Subcutaneous adipose tissue (tissue), 4 donors: Measurements from ENCODE around the gene SORCS3. TPM values are rescaled to one million over a fixed set of nuclear protein-coding genes. Genes with fewer than 3 reads are reported as not detected.

Source experiments
- total RNA-seq, 4 donors: library from RNA; depleted of rRNA; stranded (reverse); fragments of >200 nt; gene quantifications; one replicate each; pipeline ENCODE4 v1.1.0, GENCODE V29; 2016
- TF ChIP-seq, protein P1 (sequence below): fragments of 450-650 bp; IDR thresholded peaks from one replicate; pipeline ENCODE4 v1.5.1; 2016; ENCODE audit warnings: low read depth, mild to moderate bottlenecking, control low read depth, antibody characterized with exemption, moderate library complexity

Gene SORCS3
- total RNA-seq, 4 donors from 2014 or later, result not detected

DNA sequence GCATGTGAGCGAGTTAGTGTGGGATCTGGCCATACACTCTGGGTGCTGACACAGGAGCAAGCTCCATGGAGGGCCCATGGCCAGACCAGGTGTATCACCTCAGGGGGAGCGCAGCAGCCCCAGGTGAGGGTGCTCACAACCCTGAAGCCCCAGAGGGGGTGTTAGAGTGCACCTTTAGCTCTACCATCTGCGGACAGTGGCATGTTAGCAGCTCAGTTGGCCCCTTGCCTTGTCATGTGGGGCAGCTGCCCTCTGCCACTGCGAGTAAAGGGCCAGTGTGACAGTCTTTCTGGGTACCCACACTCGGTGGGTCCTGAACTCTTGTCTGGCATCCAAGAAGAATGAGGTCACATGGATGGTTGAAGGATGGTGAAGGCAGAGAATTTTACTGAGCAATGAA is 600.2 kb downstream of the SORCS3 start:
- TF ChIP-seq, protein P1, sequence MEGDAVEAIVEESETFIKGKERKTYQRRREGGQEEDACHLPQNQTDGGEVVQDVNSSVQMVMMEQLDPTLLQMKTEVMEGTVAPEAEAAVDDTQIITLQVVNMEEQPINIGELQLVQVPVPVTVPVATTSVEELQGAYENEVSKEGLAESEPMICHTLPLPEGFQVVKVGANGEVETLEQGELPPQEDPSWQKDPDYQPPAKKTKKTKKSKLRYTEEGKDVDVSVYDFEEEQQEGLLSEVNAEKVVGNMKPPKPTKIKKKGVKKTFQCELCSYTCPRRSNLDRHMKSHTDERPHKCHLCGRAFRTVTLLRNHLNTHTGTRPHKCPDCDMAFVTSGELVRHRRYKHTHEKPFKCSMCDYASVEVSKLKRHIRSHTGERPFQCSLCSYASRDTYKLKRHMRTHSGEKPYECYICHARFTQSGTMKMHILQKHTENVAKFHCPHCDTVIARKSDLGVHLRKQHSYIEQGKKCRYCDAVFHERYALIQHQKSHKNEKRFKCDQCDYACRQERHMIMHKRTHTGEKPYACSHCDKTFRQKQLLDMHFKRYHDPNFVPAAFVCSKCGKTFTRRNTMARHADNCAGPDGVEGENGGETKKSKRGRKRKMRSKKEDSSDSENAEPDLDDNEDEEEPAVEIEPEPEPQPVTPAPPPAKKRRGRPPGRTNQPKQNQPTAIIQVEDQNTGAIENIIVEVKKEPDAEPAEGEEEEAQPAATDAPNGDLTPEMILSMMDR, result no peak

DNA sequence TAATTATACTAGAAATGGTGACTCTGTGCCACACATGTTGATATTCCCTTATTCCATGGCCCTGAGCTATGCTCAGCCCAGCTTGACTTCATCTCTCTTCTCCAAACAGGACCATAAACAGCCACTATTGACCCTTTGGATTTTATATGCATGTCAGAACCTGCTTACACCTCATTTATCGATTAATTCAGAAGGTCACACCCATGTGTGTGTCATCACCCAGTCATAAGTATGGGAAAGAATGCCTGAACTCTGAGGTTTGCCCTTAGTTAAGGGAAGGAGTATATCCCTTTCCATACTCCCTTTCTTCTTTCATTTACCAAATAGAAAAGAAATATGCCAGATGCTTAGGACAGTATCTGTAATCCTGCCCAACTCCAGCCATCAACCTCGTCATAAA is 602.3 kb downstream of the SORCS3 start:
- TF ChIP-seq, protein P1, result no peak

DNA sequence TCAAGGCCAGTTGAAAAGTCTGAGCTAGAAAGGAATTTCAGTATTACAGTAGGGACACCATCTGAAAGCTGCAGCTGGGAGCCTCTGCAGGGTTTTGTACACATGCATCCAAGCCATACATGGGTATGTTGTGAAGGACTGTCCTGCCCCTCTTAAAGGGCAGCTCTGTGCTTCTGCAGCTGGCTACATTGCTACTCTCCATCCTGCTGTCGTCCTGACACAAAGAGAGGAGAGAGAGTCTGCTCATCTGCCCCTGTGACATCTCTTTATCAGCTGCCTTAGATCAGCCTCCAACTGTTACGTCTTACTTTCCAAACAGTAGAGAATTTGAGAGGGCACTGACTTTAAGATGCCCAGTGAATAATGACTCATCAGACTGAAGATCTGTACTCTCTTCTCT is 602.7 kb downstream of the SORCS3 start:
- TF ChIP-seq, protein P1, result no peak

DNA sequence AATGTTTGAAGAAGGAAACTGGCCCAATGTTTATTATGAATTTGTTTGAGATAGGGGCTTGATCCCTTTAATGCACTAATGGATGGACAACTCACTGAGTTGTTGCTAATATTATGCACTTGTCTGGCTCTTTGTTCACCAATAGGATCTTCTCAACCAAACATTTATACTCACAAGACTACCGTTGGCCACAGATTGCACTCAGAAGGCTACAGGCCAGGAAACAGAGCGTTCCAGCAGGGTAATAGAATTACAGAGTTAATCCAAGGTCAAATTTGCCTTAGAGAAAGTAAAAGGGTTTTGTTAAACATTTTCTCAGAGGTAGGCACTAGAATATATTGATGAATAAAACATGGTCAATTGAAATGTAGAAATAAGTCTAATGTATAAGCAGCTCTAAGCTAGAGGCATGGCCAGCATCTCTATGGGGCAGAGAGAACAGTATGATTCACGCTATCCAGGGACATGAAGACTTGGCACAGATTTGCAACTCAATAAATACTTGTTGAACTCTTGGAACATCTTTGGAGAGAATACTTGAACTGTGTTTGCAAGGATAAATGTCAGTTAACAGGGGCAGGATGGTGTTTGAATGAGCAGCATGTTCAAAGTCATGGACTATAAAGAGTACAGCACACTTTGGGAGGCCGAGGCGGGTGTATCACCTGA is 606.9 kb downstream of the SORCS3 start:
- TF ChIP-seq, protein P1, result no peak

DNA sequence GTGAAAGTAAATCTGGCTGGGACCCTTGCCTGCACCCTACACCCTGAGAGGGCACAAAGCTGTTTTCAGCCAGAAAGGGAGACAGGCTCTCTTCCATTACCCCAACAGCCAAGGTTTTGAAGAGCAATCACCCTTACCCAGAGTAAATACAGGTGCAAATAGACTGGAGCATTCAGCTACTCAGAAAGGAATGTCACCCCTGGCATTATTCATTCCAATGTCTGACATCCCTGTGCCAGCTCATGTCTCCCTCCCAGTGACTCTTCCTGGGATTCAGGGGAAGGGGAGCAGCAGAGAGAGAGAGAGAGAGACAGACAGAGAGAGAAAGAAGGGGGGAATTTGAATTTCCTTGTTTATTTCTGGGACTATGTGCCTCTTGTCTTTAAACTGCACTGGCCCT is 611.8 kb downstream of the SORCS3 start:
- TF ChIP-seq, protein P1, result no peak

DNA sequence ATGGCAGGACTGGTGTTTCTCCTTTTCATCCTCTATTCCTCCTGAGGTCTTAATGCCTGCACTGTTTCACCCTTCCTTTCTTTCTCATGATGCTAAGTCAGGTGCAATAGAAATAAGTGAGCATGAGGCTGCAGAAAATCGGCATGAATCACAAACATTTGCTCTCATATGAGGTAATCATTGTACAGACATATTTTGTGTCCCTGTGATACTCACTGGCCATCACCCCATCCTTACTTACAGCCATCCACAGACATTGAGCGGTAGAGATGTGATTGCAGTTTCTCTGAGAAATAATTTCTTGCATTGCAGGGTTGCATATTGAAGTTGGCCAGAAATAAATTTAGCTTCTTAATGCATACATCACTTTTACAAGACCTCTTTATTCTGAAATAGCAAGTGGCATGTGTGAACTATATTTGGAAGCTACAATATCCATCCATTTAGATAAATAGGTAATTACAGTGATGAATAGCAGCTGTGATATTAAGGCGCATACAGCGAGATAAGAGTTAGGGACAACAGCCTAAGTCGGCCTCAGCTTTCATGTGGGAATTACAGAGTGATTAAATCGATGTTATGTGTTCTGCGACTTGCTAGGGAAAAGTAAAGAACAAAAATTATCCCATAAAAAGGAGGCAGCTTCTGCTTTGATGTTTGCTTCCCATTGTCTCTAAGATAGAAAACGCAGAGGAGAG is 612.6 kb downstream of the SORCS3 start:
- TF ChIP-seq, protein P1, result no peak

DNA sequence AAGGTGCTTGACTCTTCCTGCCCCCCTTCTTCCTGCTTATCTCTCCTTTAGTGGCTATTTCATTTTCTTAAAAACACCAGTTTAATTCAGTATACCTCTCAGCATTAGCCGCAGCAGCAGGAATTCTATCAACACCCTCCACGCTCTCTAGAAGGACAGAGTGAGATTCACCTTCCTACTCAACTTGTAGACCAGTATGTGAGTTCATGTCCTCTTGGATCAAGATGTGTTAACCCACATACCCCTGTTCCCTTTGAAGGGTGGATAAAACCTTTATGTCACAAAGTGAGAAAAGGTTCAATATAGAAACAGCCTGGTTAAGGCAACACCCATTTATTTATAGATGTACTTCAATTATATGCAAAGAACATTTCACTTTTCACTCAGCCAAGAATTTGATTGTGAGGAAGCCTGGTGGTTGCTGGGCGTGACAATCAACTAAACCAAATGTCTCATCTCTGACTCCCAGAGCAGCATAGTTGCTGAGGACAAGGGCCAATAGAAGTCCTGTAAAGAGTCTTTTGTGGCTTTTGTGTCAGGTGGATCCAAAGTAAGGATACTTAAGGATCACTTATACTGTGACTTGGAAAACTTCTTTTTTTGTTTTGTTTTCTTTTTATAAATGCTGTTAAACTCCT is 617.1 kb downstream of the SORCS3 start:
- TF ChIP-seq, protein P1, result no peak
